Effector memory CD8-positive, alpha-beta T cell (primary cell): Measurements from ENCODE around the gene TMEM30A.
A peak's percentile ranks its signal among the peaks of the same experiment; 100 is the strongest.

Experiments used
- ATAC-seq: fragments of 150-1000 bp; cut with Tn5 transposase; replicated peaks from 2 replicates; pipeline ENCODE4 v1.10.0; 2021; ENCODE audit warnings: mild to moderate bottlenecking, moderate library complexity
- DNase-seq, 3 experiments: peaks; one replicate each; pipeline ENCODE4 v3.0.0; 2021
- H3K27ac Mint-ChIP-seq, 2 donors: one replicate each; pipeline ENCODE4 v1.8.0; 2022; ENCODE audit warnings: mild to moderate bottlenecking in 2 of 2, mixed read lengths in 2 of 2, moderate library complexity in 2 of 2
- H3K27me3 Mint-ChIP-seq, 2 donors: one replicate each; pipeline ENCODE4 v1.8.0; 2022; ENCODE audit warnings: mixed read lengths in 2 of 2
- H3K36me3 Mint-ChIP-seq: one replicate; pipeline ENCODE4 v1.8.0; 2022; ENCODE audit warnings: mild to moderate bottlenecking, moderate library complexity, mixed read lengths; ENCODE audit not compliant: insufficient read depth
- H3K4me1 Mint-ChIP-seq, 2 donors: one replicate each; pipeline ENCODE4 v1.8.0; 2022; ENCODE audit warnings: low read depth in 2 of 2, mixed read lengths in 2 of 2
- H3K4me3 Mint-ChIP-seq, 2 donors: one replicate each; pipeline ENCODE4 v1.8.0; 2022; ENCODE audit warnings: mild to moderate bottlenecking in 2 of 2, mixed read lengths in 2 of 2, moderate library complexity in 2 of 2
- H3K9me3 Mint-ChIP-seq, 2 donors: one replicate each; pipeline ENCODE4 v1.8.0; 2022; ENCODE audit warnings: mixed read lengths in 2 of 2

TMEM30A gene

GRCh38 chr6:75211920-75212590 lies 72.5 kb downstream of the TMEM30A start:
- DNase-seq (no peak), ATAC-seq (no peak)
- Mint-ChIP-seq H3K36me3 (peaks cover 16% of the 10 kb centered on the region), H3K4me3 (no peak overlapping the region), H3K4me1 (peaks cover 22 to 25% of the 10 kb centered on the region in 2 donors), H3K9me3 (no peaks in the 10 kb centered on the region), H3K27me3 (peaks cover 60 to 79% of the 10 kb centered on the region in 2 donors), H3K27ac (no peak overlapping the region)

- DNase-seq, result peak; percentile 55 to 66 (median 58)
- Mint-ChIP-seq H3K9me3 (no peaks in the 10 kb centered on the region), H3K36me3 (peaks cover 16% of the 10 kb centered on the region), H3K4me3 (no peak overlapping the region), H3K27me3 (peaks cover 63 to 79% of the 10 kb centered on the region in 2 donors), H3K27ac (no peak overlapping the region), H3K4me1 (peaks cover 29 to 34% of the 10 kb centered on the region in 2 donors)
- ATAC-seq, result peak; percentile 25
These were observed 73.5 kb downstream of the TMEM30A start for GRCh38 chr6:75210885-75211739.

DNA sequence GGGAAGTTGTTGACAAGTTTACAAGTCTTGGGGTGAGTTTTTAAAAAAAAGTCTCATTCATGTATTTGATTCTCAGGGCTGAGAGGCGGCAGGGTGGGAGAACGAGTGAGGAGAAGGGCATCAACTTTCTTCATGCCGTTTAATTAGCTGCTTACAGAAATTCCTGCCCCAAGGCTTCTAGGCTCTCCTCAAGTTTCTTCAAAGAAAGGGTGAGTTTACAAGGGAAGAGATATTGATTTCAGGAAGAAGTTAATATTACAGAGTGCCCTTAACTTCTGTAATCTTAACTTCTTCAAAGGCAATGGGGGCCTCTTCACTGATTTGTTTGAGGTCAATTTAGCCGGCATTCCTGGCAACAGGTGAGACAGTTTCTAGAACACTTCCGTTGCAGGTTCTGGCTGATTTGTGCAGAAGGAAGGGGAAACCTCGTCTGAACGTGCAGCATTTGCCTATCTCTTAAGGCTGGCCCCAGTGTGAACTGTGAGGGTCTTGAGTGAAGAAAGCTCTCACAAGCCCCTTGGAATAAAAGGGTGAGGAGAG lies 75.3 kb downstream of the TMEM30A start:
- Mint-ChIP-seq H3K27ac (peak overlapping the region; percentile 13 to 18), H3K27me3 (peaks cover 74 to 83% of the 10 kb centered on the region in 2 donors), H3K4me3 (peak overlapping the region; percentile 69 to 76)

DNA sequence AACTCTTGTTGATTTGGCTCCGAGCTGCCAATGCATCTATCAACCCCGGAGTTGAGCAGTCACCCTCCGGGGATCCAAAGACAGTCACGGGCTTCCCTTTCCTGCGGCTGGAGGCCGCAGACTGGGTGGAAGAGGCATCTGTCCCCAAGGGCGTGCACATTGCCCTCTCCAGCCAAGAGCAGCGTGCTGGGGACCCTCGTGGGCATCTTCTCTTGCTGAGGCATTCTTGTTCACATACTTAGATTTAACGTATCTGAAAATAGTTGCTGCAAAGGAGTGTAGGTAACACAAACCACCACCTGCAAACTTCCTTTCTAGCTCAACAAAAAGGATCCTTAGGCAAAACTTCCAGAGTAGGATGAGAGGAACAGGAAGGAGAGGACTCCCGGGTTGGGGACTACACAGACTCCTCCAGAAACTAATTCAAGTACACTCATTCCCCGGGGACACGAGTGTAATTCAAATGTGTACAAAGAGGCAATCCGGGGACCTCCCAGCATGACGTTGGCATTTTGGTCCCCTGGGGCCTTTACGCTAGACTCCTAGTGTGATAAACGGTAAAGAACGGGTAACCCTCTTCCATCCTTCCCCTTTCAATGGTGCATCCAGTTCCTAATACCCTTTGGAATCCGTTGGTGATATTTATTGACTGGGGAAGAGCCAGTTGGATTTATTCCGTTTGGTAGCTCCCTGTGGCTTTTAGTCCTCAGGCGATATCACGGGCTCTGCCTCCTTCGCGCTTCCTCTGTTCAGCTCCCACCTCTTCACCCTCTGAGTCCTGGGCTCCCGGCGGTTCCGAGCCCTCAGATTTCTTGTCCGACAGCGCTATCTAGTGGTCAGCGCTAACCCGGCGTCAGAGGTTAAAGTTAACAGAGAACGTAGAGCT lies 76.1 kb downstream of the TMEM30A start:
- peaks cover 81 to 90% of the 10 kb centered on the region in 2 donors for H3K27me3 Mint-ChIP-seq
- H3K4me1 Mint-ChIP-seq, result peaks cover 49 to 55% of the 10 kb centered on the region in 2 donors
- no peaks in the 10 kb centered on the region for H3K9me3 Mint-ChIP-seq
- peak overlapping the region; percentile 69 to 76 for H3K4me3 Mint-ChIP-seq
- DNase-seq, result peak; percentile 77 to 82 (median 78)
- peaks cover 16% of the 10 kb centered on the region for H3K36me3 Mint-ChIP-seq
- ATAC-seq, result peak; percentile 85
- peak overlapping the region; percentile 49 to 63 for H3K27ac Mint-ChIP-seq

More for the DNA sequence above, 75.3 kb downstream of the TMEM30A start:
- peaks cover 46 to 52% of the 10 kb centered on the region in 2 donors for H3K4me1 Mint-ChIP-seq
- no peak for ATAC-seq
- no peaks in the 10 kb centered on the region for H3K9me3 Mint-ChIP-seq
- H3K36me3 Mint-ChIP-seq, result peaks cover 16% of the 10 kb centered on the region
- DNase-seq, result no peak

DNA sequence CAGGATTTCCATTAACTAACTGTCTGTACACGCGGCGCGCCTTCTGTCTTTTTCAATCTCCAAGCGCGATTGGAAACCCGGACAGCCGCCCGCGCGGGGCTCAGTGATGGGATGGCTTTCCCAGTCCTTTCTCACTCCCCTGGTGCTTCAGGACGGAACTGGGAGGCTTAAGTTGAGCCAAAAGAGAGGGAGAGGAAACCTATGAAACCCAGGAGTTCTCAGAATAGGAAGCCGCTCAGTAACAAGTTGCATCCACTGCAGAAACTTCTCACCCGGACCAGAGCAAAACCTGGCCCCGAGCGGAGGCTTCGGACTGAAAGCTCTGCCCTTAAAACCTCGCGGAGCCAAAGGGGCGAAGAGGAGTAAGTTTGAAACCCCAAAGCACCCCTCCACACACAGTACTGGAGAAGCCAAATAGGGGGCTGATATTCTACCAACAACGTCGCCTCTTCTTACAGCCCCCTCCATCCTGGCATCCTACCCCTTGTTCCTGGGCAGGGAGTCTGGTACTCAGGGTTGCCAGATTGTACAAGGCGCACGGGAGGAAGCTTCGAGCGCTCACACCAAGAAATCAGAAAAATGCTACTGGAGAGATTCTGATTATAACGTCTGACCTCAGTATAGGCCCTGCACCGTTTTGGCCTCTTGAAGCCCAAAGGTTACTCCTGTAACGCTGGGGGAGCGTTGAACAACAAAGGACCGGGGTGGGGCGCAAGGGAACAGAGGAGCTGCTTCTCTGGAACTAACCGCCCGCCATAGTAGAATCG lies 77.8 kb downstream of the TMEM30A start:
- DNase-seq, result no peak
- Mint-ChIP-seq H3K4me1 (peaks cover 55 to 60% of the 10 kb centered on the region in 2 donors), H3K27ac (no peak overlapping the region), H3K36me3 (peaks cover 16% of the 10 kb centered on the region), H3K9me3 (no peaks in the 10 kb centered on the region), H3K27me3 (peaks cover 91 to 94% of the 10 kb centered on the region in 2 donors), H3K4me3 (peak overlapping the region; percentile 69 to 76)
- no peak for ATAC-seq

- H3K36me3 Mint-ChIP-seq, result peaks cover 16% of the 10 kb centered on the region
- peaks cover 91 to 94% of the 10 kb centered on the region in 2 donors for H3K27me3 Mint-ChIP-seq
- H3K27ac Mint-ChIP-seq, result no peak within 1 kb of the TSS
- no peak for ATAC-seq
- H3K4me1 Mint-ChIP-seq, result peaks cover 53 to 56% of the 10 kb centered on the region in 2 donors
- H3K4me3 Mint-ChIP-seq, result peak within 1 kb of the TSS; percentile 69 to 76
- H3K9me3 Mint-ChIP-seq, result no peaks in the 10 kb centered on the region
- no peak for DNase-seq
These were observed 78.6 kb downstream of the TMEM30A start, which contains the start of gene COL12A1 for GRCh38 chr6:75205776-75206575. TSS of gene COL12A1 (minus strand) at chr6:75206053. CDS start at chr6:75202792, 3,261 bp downstream.

DNA sequence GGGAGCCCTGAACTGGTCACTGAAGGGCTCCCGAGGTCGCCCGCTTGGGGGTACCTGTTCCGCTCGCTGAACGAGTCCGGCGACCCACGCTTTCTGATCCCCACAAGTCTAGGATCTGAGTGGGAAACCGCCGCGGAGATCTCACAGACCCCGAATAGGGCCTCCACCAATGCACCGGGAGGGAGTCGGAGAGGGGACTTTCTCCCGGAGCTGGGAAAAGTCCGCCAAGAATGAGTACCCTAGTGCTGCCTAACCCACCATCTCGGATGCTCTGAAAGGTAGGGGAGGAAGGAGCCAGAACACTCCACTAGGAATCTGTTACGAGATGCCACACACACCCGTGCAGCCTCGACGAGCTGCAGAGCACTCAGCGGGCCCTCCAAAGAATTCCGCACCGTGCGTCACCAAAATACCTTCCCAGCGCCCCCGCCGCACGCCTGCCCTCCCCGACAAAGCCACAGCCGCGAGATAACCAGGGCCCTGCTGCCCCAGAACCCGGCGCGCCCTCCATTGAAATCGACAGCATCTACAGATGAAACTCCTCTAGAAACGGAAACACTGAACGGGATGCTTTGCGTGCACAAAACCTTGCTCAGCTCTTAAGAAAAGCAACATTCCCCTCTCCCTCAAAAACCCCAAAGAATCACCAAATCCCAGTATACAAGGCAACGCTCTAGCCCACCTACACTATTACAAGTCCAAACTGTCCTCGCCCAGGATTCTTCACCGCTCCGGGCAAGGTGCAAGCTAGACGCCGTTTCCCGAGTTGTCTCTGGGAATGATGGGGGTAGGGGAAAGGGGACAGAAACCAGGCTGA lies 79.4 kb downstream of the TMEM30A start:
- Mint-ChIP-seq H3K27me3 (peaks cover 89 to 91% of the 10 kb centered on the region in 2 donors), H3K4me3 (peak overlapping the region; percentile 69 to 76), H3K27ac (no peak overlapping the region), H3K36me3 (peaks cover 16% of the 10 kb centered on the region), H3K4me1 (peaks cover 53 to 56% of the 10 kb centered on the region in 2 donors), H3K9me3 (no peaks in the 10 kb centered on the region)
- DNase-seq (peak in 1 of 3 experiments; percentile 3), ATAC-seq (peak; percentile 8)

- Mint-ChIP-seq H3K27me3 (peaks cover 85 to 91% of the 10 kb centered on the region in 2 donors), H3K9me3 (no peaks in the 10 kb centered on the region), H3K36me3 (peaks cover 16% of the 10 kb centered on the region), H3K27ac (no peak overlapping the region), H3K4me1 (peaks cover 53 to 56% of the 10 kb centered on the region in 2 donors), H3K4me3 (peak overlapping the region; percentile 69 to 76)
- ATAC-seq (no peak), DNase-seq (no peak)
These were observed 80.2 kb downstream of the TMEM30A start for GRCh38 chr6:75204217-75204958.

DNA sequence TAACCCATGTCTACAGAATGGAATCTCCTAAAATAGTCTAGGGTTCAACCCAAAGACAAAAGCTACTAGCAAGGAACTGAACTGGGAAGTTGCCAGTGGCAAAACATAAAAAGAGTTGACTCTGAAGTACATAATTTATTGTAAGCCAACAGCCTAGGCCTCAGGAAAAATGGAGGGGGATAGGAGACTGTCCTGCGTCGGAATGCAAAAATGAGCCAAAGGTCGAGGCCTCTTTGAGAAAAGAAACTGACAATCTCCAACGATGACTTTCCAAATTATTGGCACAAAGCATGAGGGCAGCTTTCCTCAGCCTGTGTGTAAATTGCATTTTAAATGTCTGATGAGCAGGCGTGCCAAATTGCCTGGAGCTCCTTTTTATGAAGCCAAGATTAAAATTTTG lies 80.9 kb downstream of the TMEM30A start:
- Mint-ChIP-seq H3K9me3 (no peaks in the 10 kb centered on the region), H3K4me1 (peaks cover 48 to 51% of the 10 kb centered on the region in 2 donors), H3K4me3 (no peak overlapping the region), H3K27ac (no peak overlapping the region), H3K27me3 (peaks cover 78 to 85% of the 10 kb centered on the region in 2 donors), H3K36me3 (peaks cover 14% of the 10 kb centered on the region)
- DNase-seq (no peak), ATAC-seq (no peak)
